HepG2 (cell line): ENCODE results near the gene CKS1B. TPM values are rescaled to one million over a fixed set of nuclear protein-coding genes. Genes with fewer than 3 reads are reported as not detected.

Experiments used
- AFF4 ChIP-seq: sonication (generic); formaldehyde crosslinking; IDR thresholded peaks from 2 replicates; pipeline ENCODE4 v1.4.0; 2020; ENCODE audit warnings: missing genetic modification reagents
- FOXP4 ChIP-seq: sonication (generic); formaldehyde crosslinking; IDR thresholded peaks from 2 replicates; pipeline ENCODE4 v1.4.0; 2020; ENCODE audit warnings: missing genetic modification reagents
- KDM4B ChIP-seq: sonication (generic); formaldehyde crosslinking; IDR thresholded peaks from 2 replicates; pipeline ENCODE4 v1.4.0; 2020; ENCODE audit warnings: missing genetic modification reagents
- KLF16 ChIP-seq, 2 experiments: sonication (generic) in 1 of 2; formaldehyde crosslinking in 1 of 2; IDR thresholded peaks; 2 replicates each; pipeline versions ENCODE4 v1.6.1 to v1.8.0; 2016 to 2023; ENCODE audit warnings: missing genetic modification reagents in 2 of 2, missing compliant biosample characterization in 1 of 2
- NBN ChIP-seq: fragments of 450-650 bp; conservative IDR thresholded peaks from 2 replicates; pipeline ENCODE4 v1.6.1; 2017
- PHF8 ChIP-seq: sonication (generic); formaldehyde crosslinking; IDR thresholded peaks from 2 replicates; pipeline ENCODE4 v1.5.0; 2020; ENCODE audit warnings: missing genetic modification reagents
- POLR2G ChIP-seq: fragments of 200-400 bp; formaldehyde crosslinking; IDR thresholded peaks from 2 replicates; pipeline ENCODE4 v1.6.1; 2018; ENCODE audit warnings: mild to moderate bottlenecking, low read depth, low read length, moderate library complexity
- PRMT3 ChIP-seq: sonication (generic); formaldehyde crosslinking; IDR thresholded peaks from 2 replicates; pipeline ENCODE4 v1.8.1; 2022; ENCODE audit warnings: low read depth, mild to moderate bottlenecking, moderate library complexity, missing genetic modification reagents, borderline replicate concordance
- SRSF4 ChIP-seq: fragments of 200-400 bp; formaldehyde crosslinking; IDR thresholded peaks from one replicate; pipeline ENCODE4 v1.6.1; 2018; ENCODE audit warnings: mild to moderate bottlenecking, low read depth, low read length, moderate library complexity; ENCODE audit not compliant: poor library complexity, severe bottlenecking
- SYNCRIP ChIP-seq: fragments of 200-400 bp; formaldehyde crosslinking; IDR thresholded peaks from 2 replicates; pipeline ENCODE4 v1.6.1; 2018; ENCODE audit warnings: mild to moderate bottlenecking, low read depth, low read length; ENCODE audit not compliant: insufficient read depth
- ZBTB4 ChIP-seq: sonication (generic); formaldehyde crosslinking; IDR thresholded peaks from 2 replicates; pipeline ENCODE4 v1.4.0; 2020; ENCODE audit warnings: missing genetic modification reagents, mild to moderate bottlenecking, borderline replicate concordance
- ZNF230 ChIP-seq: sonication (generic); formaldehyde crosslinking; IDR thresholded peaks from 2 replicates; pipeline ENCODE4 v1.4.0; 2020; ENCODE audit warnings: mild to moderate bottlenecking, missing genetic modification reagents
- ZNF549 ChIP-seq: sonication (generic); formaldehyde crosslinking; IDR thresholded peaks from 2 replicates; pipeline ENCODE4 v1.5.0; 2020; ENCODE audit warnings: missing genetic modification reagents
- ZNF570 ChIP-seq: sonication (generic); formaldehyde crosslinking; IDR thresholded peaks from 2 replicates; pipeline ENCODE4 v1.4.0; 2020; ENCODE audit warnings: mild to moderate bottlenecking, missing genetic modification reagents, borderline replicate concordance
- ZSCAN9 ChIP-seq: IDR thresholded peaks from 2 replicates; pipeline ENCODE4 v1.6.1; 2016; ENCODE audit warnings: borderline replicate concordance
- polyA plus RNA-seq, 8 experiments: library from polyadenylated mRNA; depleted of rRNA in 3 of 8; stranded (reverse) in 7 of 8; unstranded in 1 of 8; fragments of >200 nt; fragmentation: Illumina TruSeq in 4 of 8; extraction: Trizol in 4 of 8; gene quantifications; 2 replicates each; pipeline versions ENCODE4 v1.2.1 to v1.2.3, GENCODE V29; 2011 to 2016; ENCODE audit warnings: low read depth in 4 of 8, missing spikeins in 1 of 8, mixed read lengths in 1 of 8; ENCODE audit not compliant: insufficient read depth in 1 of 8
- total RNA-seq, 5 experiments: library from RNA; depleted of rRNA; stranded (reverse); fragments of >200 nt; fragmentation: Illumina TruSeq; extraction: Trizol; gene quantifications; 2 replicates each; pipeline ENCODE4 v1.2.3, GENCODE V29; 2016; ENCODE audit warnings: low read depth in 1 of 5
- TF ChIP-seq, protein P1 (sequence below): sonication (generic); formaldehyde crosslinking; IDR thresholded peaks from 2 replicates; pipeline ENCODE4 v1.5.1; 2020; ENCODE audit warnings: missing genetic modification reagents, mild to moderate bottlenecking, borderline replicate concordance
- TF ChIP-seq, protein P2 (sequence below): IDR thresholded peaks from 2 replicates; pipeline ENCODE4 v1.6.1; 2016; ENCODE audit warnings: missing biosample characterization, missing genetic modification reagents, low read depth

CKS1B gene
- total and polyA plus RNA-seq, 2 of the 13 experiments (the other 11 are each of a cell fraction or from before 2014, with no cell fraction given), result 217 to 222 TPM

GRCh38 chr1:154931940-154932487 is 42.5 kb upstream of the CKS1B start (continued):
- TF ChIP-seq, protein P1, sequence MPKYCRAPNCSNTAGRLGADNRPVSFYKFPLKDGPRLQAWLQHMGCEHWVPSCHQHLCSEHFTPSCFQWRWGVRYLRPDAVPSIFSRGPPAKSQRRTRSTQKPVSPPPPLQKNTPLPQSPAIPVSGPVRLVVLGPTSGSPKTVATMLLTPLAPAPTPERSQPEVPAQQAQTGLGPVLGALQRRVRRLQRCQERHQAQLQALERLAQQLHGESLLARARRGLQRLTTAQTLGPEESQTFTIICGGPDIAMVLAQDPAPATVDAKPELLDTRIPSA, result no peak
- TF ChIP-seq ZNF230 (CRISPR knock-in tag) (peak; percentile 87; the same call in 1 of the 2 replicates), SYNCRIP (no peak), SRSF4 (no peak), KLF16 (CRISPR knock-in tag; IDR thresholded peaks at IDR 0.05) (no peak), NBN (no peak), AFF4 (CRISPR knock-in tag) (no peak), PHF8 (CRISPR knock-in tag) (peak; percentile 61), POLR2G (peak; percentile 97), ZNF570 (CRISPR knock-in tag) (no peak), KDM4B (no peak), ZBTB4 (CRISPR knock-in tag) (no peak), ZNF549 (CRISPR knock-in tag) (peak; percentile 98), ZSCAN9 (CRISPR knock-in tag) (no peak), FOXP4 (CRISPR knock-in tag) (peak; percentile 32; the same call in 1 of the 2 replicates), PRMT3 (no peak)
- TF ChIP-seq, protein P2, sequence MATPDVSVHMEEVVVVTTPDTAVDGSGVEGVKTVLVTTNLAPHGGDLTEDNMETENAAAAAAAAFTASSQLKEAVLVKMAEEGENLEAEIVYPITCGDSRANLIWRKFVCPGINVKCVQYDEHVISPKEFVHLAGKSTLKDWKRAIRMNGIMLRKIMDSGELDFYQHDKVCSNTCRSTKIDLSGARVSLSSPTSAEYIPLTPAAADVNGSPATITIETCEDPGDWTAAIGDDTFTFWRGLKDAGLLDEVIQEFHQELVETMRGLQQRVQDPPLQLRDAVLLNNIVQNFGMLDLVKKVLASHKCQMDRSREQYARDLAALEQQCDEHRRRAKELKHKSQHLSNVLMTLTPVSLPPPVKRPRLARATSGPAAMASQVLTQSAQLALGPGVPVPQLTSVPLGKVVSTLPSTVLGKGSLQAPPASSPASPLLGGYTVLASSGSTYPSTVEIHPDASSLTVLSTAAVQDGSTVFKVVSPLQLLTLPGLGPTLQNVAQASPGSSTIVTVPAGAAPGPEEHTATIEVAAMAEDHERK (CRISPR knock-in tag), result no peak
